ENCODE data around the gene ATP11A.
"Not testable (repeated sequence)": the region's sequence is repeated elsewhere in the genome, so short reads cannot be mapped to it uniquely, and the experiment has no call there.

ATP11A gene

GRCh38 chr13:112693831-112694497 is 4.1 kb downstream of the ATP11A start:
- peak; percentile 49 for DNase-seq

GRCh38 chr13:112695121-112695520 is 5.3 kb downstream of the ATP11A start:
- no peak for DNase-seq

GRCh38 chr13:112696001-112696868 is 6.4 kb downstream of the ATP11A start:
- DNase-seq = no peak

GRCh38 chr13:112696869-112697465 is 7.1 kb downstream of the ATP11A start:
- DNase-seq = no peak

- DNase-seq = no peak
Measured at GRCh38 chr13:112697756-112698655, 8.2 kb downstream of the ATP11A start.

GRCh38 chr13:112699322-112699918 is 9.6 kb downstream of the ATP11A start:
- DNase-seq = peak; percentile 33

- DNase-seq = no peak
Measured at GRCh38 chr13:112700291-112701060, 10.6 kb downstream of the ATP11A start.

GRCh38 chr13:112702341-112702985 is 12.6 kb downstream of the ATP11A start:
- DNase-seq = no peak

GRCh38 chr13:112702986-112703379 is 13.1 kb downstream of the ATP11A start:
- no peak for DNase-seq

GRCh38 chr13:112703449-112704284 is 13.8 kb downstream of the ATP11A start:
- DNase-seq = no peak

GRCh38 chr13:112704308-112705145 is 14.7 kb downstream of the ATP11A start:
- DNase-seq = no peak

GRCh38 chr13:112705286-112705685 is 15.4 kb downstream of the ATP11A start:
- no peak for DNase-seq

GRCh38 chr13:112706171-112706570 is 16.3 kb downstream of the ATP11A start:
- DNase-seq = no peak

- DNase-seq = no peak
Measured at GRCh38 chr13:112708560-112709240, 18.9 kb downstream of the ATP11A start.

GRCh38 chr13:112709316-112709715 is 19.5 kb downstream of the ATP11A start:
- not testable (repeated sequence) for DNase-seq

- DNase-seq = no peak
Measured at GRCh38 chr13:112709825-112710783, 20.3 kb downstream of the ATP11A start.

- DNase-seq = no peak
Measured at GRCh38 chr13:112710855-112711527, 21.2 kb downstream of the ATP11A start.
